SKM-1 treated with dmso at 0.1 percent for 144 hours (cell line): ENCODE data around the gene ZFPM1.
"Not testable (repeated sequence)": the region's sequence is repeated elsewhere in the genome, so short reads cannot be mapped to it uniquely, and the experiment has no call there.

Source experiments
- DNase-seq: peaks from one replicate; lab custom pipeline; 2025; ENCODE audit not compliant: unreplicated experiment; lab: John Stamatoyannopoulos, UW

Gene ZFPM1

DNA sequence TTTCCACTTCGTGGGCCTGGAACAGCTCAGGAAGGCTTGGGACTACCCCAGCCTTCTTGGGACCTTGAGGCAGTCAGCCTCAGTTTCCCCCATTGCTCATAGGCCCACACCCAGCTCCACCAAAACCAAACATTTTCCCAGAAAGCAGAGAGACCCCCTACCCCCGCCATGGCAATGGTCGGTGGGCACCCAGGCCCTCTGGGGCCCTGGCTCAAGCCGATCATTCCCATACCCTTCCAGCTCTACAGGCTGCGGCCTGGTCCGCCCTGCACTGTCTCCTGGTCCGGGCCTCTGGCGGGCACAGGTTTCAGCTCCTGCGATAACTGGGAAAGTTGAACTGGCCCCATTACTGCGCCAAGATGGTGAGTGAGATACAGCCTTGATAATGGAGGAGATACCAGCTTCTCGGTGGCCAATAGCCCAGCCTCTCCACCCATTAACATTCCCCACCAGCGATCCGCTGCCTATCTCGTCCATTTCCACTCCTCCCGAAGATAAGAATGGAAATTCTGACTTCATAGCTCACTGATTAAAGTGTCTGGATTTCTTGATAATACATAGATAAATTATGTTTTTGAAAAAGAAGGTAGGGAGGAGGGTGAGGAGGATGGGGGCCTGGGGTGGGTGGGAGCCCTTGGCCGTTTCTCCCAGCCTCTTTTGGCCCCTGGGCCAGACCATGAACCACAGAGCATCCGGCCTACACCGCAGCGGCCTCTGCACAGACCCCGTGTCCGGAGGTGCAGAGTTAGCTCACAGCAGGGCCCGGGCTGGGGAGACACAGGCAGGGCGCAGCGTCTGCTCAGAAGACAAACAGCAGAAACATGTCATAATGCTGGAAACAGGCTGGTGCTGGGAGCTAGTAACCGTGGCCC is 11.6 kb downstream of the ZFPM1 start:
- DNase-seq, result no peak

DNA sequence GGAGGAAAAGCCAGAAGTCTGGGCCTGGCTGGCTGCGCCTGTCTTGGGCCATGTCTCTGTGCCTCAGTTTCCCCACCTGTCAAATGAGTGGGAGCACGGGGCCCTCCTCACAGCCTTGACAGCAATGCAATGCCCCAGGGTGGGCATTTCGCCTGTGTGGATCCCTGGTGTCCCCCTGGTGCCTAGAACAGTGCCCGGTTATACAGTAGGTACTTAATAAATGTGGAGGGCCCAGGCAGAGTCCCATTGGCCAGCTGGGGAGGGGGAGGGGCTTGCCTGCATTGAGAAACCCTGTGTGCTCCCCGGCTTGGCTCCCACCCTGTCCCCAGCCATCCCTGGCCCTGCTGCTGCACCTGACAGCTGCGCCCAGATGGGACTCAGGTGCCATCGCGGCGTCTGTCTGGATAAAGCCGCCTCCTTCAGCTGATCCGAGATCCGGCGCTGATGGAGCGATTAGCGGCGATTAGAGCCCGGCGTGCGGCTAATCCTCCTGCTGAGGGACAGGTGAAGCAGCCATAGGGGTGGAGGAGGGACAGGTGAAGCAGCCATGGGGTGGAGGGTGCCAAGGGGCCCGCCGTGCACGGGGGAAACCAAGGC is 12.4 kb downstream of the ZFPM1 start:
- no peak for DNase-seq

DNA sequence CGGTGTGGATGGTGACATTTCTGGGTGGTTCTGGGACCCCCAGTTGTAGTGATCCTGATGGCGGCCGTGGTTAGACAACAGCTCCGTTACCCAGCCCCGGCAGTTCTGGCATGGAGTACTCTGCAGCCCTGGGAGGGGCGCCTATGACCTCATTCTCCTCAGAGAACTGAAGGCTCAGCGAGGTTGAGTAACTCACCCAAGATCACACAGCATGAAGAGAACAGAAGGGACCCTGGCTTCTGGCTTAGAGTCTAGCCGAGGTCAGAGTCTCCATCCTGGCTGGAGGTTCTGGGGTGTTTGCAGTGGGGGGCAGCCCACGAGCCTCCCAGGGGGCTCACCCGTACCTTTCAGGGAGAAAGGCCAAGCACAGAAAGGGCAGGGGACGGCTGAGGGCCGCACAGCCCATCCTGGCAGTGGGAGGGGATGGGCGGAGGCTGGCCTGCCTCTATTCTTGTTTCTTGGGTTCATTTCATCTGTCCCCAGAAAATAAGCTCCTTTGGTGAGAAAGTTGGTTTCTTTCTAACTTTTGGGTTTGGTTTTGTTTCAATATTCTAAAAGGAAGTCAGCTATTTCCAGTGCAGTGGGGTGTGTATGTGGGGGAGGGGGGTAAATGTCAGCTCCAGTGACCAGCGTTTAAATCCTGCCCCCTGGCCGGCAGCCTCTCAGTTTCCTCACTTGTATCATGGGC is 13.2 kb downstream of the ZFPM1 start:
- DNase-seq, result no peak

DNA sequence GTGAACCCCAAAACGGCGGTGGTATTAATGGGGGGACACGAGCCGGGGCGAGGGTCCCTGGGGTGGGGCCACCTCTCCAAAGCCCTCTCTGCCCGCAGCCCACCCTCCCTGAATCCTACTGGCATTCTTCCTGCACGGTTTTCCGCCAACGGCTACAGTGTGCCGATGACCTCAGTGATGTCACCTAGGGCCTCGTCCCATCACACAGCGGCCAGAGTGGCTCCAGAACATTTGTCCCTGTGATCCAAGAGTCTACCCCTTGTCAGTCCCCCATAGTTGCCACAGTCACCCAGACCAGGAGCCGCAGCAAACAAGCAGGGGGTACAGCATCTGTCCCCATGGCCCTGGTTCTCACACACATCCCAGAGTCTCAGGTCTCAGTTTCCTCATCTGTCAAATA is 13.9 kb downstream of the ZFPM1 start:
- no peak for DNase-seq

DNA sequence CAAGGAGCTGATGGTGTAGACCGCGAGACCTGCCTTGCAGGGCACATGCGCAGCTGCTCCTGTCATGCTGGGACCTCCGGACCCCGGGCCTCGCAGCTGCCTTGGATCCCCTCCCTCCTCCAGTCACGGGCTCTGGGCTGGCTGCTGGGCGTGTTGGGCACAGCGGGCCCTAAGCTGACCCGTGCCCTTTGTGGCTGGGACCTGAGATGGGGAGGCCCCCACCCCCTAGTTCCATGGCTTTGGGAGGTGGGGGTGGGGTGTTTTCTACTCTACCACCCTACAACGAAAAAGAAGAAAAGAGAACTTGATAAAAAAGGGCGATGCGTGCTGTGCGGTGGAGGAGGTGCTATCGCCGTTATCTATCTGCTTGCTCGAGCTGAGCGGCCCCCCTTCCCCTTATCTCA is 14.5 kb downstream of the ZFPM1 start:
- no peak for DNase-seq

DNA sequence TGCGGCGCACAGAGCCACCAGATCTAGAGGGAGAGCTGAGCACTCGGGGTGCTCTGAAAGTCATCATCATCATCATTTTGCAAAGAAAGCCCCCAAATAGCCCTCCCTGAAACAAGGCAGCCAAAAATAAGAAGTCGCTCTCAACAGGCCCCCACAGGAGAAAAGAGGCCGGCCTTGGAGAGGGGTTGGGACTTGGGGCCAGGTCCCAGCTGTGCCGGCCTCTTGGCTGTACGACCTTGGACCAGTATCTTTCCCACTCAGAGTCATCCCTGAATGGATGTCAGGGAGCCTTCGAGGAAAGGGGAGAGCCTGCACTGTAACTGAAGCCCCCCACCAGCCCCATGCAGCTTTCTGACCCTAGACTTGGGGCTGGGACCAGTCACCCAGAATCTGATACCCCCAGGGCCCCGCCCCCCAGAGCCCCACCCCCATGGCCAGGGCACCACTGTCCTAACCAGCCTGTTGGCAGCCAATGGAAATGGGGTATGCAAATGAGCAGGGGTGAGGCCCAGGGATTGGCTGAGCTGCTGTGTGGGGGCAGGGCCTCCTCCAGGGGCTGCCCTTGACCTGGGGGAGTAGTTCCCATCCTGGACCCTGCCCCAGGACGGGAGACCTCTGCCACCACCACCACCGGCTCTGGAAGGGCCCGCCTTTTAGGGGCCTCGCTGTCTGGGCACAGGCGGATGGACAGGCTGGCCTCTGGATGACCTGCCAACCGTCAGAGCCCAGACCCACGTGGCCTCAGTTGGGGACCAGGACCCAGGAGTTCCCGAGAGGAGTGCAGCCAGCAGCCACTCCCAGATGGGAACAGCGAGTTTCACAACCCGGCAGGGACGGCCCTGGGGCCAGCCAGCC is 15.4 kb downstream of the ZFPM1 start:
- no peak for DNase-seq

DNA sequence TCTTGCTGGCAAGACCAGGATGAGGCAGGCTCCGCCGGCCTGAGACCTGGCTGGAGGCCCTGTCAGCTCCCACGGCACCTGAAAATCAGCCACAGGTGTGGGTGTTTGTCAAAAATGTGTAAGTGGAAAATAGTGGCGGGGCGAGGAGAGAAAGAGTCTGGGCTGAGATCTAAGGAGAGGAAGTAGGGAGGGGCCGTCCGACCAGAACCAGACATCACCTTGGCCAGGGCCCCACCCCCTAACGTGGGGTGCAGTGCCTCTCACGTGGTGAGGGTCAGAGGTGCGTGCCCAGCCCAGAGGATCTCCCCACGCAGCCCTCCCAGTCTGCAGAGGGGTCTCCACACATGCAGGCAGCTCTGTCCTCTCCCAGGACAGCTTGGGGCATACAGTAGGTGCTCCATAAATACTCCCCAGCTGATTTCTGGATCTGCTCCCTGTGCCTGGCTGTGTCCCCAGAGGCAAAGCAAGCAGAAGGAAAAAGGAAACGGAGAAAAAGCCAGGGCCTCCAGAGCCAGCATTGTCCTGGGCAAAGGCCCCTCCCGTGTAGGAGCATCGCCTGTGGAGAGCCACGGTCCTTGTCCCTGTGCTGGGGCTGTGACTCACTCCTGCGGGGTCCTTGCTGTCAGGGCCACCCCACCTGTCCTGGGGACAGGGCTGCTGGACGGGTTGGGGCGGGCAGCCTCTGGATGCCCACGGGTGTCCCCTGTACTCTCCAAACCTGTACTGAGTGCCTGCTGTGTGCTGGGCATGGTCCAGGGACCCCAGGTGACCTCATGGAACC is 16.7 kb downstream of the ZFPM1 start:
- DNase-seq, result no peak

DNA sequence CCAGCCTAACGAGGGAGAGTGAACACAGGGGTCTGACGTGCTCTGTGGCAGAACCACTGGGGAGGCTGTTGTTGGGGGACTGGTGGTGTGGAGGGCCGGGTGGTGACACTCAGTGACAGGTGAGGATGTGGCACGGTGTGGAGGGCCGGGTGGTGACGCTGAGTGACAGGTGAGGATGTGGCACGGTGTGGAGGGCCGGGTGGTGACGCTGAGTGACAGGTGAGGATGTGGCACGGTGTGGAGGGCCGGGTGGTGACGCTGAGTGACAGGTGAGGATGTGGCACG is 17.3 kb downstream of the ZFPM1 start:
- not testable (repeated sequence) for DNase-seq

DNA sequence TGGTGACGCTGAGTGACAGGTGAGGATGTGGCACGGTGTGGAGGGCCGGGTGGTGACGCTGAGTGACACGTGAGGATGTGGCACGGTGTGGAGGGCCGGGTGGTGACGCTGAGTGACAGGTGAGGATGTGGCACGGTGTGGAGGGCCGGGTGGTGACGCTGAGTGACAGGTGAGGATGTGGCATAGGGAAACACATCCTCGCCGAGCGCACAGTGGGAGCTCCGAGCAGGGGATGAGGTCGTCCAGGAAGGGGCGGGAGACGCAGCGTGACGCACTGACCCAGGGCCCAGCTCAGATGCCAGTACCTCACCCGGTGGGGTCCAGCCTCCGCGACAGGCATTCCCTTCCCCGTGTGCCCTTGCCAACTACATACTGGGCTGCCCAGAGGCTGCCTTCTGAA is 17.6 kb downstream of the ZFPM1 start:
- not testable (repeated sequence) for DNase-seq

DNA sequence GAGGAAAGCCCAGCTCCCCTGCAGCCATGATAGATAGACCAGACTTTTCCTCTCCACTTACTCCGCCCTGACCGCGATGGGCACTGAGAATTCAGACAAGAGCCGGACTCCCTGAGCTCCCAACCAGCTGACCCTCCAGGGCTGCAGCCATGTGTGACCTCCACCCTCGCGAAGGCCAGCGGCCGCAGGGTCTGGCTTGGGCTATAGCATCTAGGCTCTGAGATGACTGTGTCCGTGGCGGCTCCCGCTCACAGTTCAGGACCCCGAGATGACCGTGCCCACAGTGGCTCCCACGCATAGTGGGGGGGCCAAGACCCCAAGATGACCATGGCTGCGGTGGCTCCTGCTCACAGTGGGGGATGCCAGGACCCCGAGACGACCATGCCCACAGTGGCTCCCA is 18.0 kb downstream of the ZFPM1 start:
- DNase-seq, result no peak

DNA sequence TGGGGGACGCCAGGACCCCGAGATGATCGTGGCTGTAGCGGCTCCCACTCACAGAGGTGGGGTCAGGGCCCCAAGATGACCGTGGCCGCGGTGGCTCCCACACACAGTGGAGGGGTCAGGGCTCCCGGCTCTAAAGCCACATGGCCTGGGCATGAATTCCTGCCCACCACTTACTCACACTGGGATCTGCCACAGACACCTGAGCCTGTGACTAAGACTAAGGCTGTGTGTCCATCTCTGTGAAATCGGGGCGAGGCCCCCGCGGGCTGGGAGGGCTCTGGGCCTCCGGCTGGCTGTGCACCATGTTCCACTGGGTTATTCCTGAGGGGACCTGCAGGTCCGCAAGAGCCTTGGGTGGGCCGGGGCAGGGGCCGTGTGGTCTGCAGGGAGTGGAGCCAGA is 18.5 kb downstream of the ZFPM1 start:
- DNase-seq, result no peak

DNA sequence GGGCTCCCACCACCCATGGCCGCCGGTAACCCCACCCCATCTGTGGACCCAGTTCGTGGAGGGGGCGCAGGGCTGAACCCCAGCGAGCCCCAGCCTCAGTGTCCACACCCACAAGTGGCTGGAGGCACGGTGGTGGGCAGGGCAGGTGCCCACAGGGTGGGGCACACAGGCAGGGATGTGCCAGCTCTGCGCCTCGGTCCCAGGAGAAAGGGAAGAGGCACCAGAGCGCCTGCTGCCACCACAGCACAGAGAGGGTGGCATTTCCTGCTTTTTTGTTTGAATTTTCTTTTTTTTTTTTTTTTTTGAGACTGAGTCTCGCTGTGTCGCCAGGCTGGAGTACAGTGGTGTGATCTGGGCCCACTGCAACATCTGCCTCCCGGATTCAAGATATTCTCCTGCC is 19.0 kb downstream of the ZFPM1 start:
- no peak for DNase-seq

DNA sequence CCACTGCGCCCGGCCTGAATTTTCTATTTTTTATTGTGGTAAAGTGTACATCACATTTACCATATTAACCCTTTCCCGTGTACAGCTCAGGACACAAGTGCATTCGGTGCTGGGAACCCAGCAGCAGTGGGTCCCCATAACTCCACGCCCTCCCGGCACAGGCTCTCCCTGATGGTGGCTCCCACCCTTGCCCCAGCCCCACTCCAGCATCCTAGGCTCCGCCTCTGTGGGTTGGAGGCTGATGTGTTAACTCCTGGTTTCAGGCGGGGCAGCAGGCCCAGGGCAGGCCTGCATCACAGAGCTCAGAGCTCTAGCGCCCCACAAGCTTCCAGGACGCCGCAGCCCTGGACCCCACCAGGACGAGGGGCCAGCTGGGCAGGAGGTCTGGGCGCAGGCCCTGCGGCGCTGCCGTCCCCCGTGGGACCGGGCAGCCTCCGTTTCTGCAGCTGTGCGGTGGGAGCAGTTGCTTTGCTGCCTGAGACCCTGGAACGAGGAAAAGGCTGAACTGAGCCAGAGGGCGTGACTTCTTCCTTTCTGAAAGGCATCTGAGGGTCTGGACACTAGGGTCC is 19.6 kb downstream of the ZFPM1 start:
- DNase-seq, result no peak

DNA sequence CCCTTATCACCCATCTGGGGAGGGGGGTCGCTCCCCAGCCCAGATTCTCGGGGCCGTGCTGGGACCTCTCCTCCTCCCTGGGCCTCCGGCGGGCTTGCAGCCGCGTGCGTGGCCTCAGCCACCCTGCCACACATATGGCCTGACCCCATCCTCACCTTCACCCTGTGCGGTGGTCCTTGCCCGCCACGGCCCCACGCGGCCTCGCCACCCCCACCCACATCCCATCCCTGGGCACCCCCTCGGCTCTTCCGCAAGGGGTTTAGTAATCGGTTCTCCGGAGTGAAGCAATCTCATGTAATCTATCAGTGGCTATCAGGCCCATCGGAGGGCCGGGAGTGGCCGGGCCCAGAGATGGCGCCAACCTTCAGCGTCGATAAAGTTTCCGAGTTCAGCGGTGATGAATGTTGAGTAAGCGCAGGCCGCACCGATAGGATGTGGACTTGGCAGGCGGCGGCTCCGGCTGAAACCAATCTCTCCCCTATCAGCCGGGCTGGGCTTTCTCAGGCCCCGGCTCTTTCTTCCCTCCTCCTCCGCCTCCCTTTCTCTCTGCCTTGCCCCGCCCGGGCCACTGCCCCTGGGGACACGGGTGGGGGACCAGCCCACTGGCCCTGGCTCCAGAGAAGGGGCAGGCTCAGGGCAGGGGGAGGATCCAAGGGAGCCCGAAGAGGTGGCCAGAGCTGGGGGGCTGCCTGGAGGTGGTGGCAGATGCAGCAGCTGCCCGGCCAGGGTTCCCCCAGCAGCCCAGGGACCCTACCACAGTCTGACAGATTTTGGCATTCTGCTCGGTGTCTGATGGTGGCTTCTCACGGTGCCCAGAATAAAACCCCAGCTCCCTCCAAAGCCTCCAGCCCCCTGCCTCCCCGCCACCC is 20.8 kb downstream of the ZFPM1 start:
- DNase-seq, result no peak

DNA sequence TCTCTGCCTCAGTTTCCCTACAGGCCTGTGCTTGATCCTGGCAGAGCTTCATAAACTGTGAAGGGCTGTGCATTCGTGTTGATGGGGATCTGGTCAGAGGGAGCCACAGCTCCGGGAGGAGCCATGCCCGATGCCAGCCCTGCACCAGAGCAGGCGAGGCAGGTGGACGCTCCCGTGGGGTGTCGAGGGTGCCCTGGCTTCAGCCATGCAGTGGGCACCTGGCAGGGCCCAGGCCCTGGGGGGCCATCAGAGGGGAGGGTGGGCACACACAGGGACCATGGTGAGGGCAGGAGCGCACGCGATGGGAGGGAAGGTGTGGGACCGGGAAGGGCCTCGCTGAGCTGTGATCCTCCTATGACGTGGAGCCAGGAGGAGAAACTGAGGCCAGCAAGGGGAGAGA is 22.0 kb downstream of the ZFPM1 start:
- DNase-seq, result no peak

DNA sequence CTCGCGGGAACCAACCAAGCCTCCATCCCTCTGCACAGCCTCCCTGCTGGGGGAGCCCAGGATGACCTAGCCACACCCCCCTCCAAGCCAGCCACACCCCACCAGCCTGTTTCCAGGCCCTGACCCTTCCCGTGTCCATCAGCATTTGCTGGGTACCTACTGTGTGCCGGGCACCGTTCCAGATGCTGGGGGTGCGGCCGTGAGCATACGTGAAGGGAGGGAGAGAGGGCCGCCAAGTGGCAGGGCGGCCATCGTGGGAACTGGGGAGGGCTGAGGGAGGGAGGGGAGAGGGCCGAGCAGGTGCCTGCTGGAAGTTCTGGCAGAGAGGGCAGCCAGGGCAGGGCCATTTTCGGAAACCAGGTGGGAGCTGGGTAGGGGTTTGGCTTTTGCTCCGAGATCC is 23.1 kb downstream of the ZFPM1 start:
- DNase-seq, result no peak

DNA sequence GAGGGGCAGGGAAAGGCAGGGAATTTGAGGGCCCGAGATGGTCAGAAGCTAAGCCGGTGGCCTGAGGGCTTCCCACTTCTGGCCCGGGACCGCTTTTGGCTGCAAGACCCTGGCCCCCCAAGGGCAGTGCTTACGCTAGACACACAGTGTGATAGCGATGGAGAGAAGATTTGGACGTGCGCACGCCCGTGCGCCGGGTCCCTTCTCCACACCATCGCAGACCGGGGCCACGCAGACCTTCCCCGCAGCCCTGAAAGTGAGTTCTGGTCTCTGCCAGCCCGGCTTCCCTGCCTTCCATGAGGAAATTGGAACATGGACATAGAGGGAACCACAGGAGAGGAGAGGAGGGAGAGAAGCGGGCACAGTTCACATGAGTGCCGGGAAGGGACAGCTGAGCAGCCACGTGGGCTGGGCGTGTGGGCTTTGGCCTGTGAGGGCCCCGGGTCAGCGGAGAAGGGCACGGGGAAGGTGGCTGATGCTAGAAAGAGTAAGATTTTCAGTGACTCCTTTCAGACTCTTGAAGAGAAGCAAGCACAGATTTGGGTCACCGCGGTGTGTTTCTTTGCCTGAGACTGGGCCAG is 23.8 kb downstream of the ZFPM1 start:
- no peak for DNase-seq

DNA sequence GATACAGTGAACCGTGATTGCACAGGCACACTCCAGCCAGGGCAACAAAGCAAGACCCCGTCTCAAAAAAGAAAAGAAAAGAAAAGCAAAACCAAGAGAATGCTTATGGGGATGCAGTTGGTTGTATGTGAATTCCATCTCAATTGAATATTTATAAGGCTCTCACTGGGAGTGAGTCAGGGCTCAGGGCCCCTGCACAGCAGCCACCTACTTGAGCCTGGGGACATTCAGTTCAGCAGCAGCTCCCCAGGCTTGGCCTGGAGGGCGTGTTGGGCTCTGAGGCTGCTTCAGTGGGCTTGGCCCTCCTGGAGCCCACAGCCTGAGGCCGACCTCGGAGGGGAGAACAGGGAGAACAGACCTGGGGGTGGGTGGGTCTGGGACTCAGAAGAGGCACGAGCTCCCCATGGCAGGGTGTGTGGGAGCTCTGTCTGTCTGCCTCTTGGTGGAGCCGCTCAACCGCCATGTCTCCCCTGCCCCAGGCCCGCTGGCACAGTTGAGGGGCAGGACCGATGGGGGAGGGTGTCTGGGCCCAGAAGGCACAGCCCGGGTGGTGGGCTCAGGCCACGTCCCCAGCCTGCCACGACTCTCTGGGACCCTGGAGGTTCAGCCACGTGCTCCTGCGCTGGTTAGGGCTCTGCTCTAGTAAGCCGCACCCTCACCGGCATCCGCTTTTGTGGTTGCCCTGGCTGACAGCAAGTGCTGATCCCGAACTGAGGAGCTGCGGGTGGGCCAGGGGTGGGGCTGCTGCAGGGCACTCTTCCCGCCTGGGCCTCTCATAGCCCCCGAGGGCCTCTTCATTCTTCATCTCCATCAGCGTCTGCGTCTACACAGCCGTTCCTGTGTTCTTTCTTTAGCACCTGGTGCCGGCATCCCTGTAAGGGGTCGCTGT is 24.8 kb downstream of the ZFPM1 start:
- DNase-seq, result no peak
